ENCODE results near the gene GPC6. TPM values are rescaled to one million over a fixed set of nuclear protein-coding genes. Genes with fewer than 3 reads are reported as not detected.

GPC6 gene
- total and polyA plus RNA-seq, 4 donors = 5.9 to 29.1 (median 18.2) TPM

DNA sequence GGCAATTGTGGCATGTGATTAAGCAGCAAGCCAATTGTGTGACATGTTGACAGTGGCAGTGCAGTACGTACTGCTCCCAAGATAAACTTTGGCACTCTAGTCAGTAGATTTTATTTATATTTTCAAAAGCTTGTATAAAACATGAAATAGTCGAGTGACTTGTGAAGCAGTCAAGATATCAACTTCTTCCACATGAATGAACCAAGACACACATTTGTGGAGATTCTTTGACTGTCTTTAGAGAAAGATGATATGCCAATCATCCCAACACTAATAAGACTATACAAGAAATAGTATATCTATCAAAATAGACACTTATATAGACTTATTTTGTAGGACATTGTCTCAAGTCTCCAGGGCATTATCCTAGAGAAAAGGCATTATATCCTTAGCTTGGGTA lies 714.8 kb downstream of the GPC6 start:
- no peaks in the 10 kb centered on the region for H3K27me3 ChIP-seq (ENCODE audit: control insufficient read depth in 4 of 4, insufficient read depth in 4 of 4, low read length in 3 of 4)
- no peak overlapping the region for H3K27ac ChIP-seq (ENCODE audit: low read depth in 1 of 2, low read length in 2 of 2)
- H3K9ac ChIP-seq (ENCODE audit: low read depth in 1 of 2, low read length in 2 of 2) = no peak overlapping the region
- TF ChIP-seq RAD21 (IDR thresholded peaks at IDR 0.05) = no peak
- no peak for TF ChIP-seq HNF4G (IDR thresholded peaks at IDR 0.05)
- TF ChIP-seq YY1 (IDR thresholded peaks at IDR 0.05) = no peak
- TF ChIP-seq, protein P1, sequence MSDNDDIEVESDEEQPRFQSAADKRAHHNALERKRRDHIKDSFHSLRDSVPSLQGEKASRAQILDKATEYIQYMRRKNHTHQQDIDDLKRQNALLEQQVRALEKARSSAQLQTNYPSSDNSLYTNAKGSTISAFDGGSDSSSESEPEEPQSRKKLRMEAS (IDR thresholded peaks at IDR 0.05) = no peak
- no peak for TF ChIP-seq TAF1 (conservative IDR thresholded peaks at IDR 0.05)
- TF ChIP-seq, protein P2, sequence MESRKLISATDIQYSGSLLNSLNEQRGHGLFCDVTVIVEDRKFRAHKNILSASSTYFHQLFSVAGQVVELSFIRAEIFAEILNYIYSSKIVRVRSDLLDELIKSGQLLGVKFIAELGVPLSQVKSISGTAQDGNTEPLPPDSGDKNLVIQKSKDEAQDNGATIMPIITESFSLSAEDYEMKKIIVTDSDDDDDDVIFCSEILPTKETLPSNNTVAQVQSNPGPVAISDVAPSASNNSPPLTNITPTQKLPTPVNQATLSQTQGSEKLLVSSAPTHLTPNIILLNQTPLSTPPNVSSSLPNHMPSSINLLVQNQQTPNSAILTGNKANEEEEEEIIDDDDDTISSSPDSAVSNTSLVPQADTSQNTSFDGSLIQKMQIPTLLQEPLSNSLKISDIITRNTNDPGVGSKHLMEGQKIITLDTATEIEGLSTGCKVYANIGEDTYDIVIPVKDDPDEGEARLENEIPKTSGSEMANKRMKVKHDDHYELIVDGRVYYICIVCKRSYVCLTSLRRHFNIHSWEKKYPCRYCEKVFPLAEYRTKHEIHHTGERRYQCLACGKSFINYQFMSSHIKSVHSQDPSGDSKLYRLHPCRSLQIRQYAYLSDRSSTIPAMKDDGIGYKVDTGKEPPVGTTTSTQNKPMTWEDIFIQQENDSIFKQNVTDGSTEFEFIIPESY (IDR thresholded peaks at IDR 0.05) = no peak
- TF ChIP-seq SP1 (IDR thresholded peaks at IDR 0.05) = no peak
- TF ChIP-seq, protein P3, sequence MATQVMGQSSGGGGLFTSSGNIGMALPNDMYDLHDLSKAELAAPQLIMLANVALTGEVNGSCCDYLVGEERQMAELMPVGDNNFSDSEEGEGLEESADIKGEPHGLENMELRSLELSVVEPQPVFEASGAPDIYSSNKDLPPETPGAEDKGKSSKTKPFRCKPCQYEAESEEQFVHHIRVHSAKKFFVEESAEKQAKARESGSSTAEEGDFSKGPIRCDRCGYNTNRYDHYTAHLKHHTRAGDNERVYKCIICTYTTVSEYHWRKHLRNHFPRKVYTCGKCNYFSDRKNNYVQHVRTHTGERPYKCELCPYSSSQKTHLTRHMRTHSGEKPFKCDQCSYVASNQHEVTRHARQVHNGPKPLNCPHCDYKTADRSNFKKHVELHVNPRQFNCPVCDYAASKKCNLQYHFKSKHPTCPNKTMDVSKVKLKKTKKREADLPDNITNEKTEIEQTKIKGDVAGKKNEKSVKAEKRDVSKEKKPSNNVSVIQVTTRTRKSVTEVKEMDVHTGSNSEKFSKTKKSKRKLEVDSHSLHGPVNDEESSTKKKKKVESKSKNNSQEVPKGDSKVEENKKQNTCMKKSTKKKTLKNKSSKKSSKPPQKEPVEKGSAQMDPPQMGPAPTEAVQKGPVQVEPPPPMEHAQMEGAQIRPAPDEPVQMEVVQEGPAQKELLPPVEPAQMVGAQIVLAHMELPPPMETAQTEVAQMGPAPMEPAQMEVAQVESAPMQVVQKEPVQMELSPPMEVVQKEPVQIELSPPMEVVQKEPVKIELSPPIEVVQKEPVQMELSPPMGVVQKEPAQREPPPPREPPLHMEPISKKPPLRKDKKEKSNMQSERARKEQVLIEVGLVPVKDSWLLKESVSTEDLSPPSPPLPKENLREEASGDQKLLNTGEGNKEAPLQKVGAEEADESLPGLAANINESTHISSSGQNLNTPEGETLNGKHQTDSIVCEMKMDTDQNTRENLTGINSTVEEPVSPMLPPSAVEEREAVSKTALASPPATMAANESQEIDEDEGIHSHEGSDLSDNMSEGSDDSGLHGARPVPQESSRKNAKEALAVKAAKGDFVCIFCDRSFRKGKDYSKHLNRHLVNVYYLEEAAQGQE (IDR thresholded peaks at IDR 0.05) = no peak
- TF ChIP-seq RXRA (IDR thresholded peaks at IDR 0.05) = no peak
- TF ChIP-seq NR2F2 (IDR thresholded peaks at IDR 0.05) = no peak
- TF ChIP-seq, protein P4, sequence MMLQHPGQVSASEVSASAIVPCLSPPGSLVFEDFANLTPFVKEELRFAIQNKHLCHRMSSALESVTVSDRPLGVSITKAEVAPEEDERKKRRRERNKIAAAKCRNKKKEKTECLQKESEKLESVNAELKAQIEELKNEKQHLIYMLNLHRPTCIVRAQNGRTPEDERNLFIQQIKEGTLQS (IDR thresholded peaks at IDR 0.05) = no peak
- TF ChIP-seq GABPA (IDR thresholded peaks at IDR 0.05 in 1 of 2, conservative IDR thresholded peaks at IDR 0.05 in 1 of 2) = no peak
- TF ChIP-seq, protein P5, sequence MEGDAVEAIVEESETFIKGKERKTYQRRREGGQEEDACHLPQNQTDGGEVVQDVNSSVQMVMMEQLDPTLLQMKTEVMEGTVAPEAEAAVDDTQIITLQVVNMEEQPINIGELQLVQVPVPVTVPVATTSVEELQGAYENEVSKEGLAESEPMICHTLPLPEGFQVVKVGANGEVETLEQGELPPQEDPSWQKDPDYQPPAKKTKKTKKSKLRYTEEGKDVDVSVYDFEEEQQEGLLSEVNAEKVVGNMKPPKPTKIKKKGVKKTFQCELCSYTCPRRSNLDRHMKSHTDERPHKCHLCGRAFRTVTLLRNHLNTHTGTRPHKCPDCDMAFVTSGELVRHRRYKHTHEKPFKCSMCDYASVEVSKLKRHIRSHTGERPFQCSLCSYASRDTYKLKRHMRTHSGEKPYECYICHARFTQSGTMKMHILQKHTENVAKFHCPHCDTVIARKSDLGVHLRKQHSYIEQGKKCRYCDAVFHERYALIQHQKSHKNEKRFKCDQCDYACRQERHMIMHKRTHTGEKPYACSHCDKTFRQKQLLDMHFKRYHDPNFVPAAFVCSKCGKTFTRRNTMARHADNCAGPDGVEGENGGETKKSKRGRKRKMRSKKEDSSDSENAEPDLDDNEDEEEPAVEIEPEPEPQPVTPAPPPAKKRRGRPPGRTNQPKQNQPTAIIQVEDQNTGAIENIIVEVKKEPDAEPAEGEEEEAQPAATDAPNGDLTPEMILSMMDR (IDR thresholded peaks at IDR 0.05; ENCODE audit: low read depth, low read length, missing input control) = no peak
- no peak for TF ChIP-seq EGR1 (IDR thresholded peaks at IDR 0.05; ENCODE audit: low read depth in 2 of 2)
- TF ChIP-seq JUND (IDR thresholded peaks at IDR 0.05) = no peak
- no peak for TF ChIP-seq FOXA2 (IDR thresholded peaks at IDR 0.05)
- TF ChIP-seq FOXA1 (IDR thresholded peaks at IDR 0.05) = no peak
- H3K4me1 ChIP-seq (ENCODE audit: control insufficient read depth in 4 of 4, insufficient read depth in 4 of 4, low read length in 3 of 4) = no peaks in the 10 kb centered on the region
- no peaks in the 10 kb centered on the region for H3K36me3 ChIP-seq (ENCODE audit: control insufficient read depth in 4 of 4, insufficient read depth in 3 of 4, low read depth in 1 of 4, low read length in 3 of 4)
- no peaks in the 10 kb centered on the region for H3K9me3 ChIP-seq (ENCODE audit: control insufficient read depth in 4 of 4, low read length in 3 of 4)
- DNase-seq (ENCODE audit: low spot score) = no peak
- H3K4me3 ChIP-seq (ENCODE audit: low read depth in 1 of 3, low read length in 3 of 3) = no peak overlapping the region
- 71% methylated on average over 2 of the region's 2 CpGs for WGBS

DNA sequence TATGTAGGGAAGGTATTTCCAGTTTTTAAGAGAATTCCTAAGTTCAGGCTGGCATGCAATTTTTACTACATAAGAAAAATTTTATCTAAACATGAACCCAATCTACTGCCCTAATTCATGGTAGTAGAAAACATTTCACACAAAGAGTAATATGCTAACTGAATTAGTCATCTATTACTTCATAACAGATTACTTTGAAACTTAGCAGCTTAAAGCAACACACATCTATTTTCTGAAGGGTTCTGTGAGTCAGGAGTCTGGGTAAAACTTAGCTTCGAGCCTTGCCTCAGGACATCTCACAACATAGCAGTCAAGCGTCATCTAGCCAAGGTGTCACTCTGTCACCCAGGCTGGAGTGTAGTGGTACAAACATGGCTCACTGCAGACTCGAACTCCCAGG lies 715.4 kb downstream of the GPC6 start:
- Histone ChIP-seq H3K27me3 (ENCODE audit: control insufficient read depth in 4 of 4, insufficient read depth in 4 of 4, low read length in 3 of 4) (no peaks in the 10 kb centered on the region), H3K36me3 (ENCODE audit: control insufficient read depth in 4 of 4, insufficient read depth in 3 of 4, low read depth in 1 of 4, low read length in 3 of 4) (no peaks in the 10 kb centered on the region), H3K27ac (ENCODE audit: low read depth in 1 of 2, low read length in 2 of 2) (no peak overlapping the region), H3K9me3 (ENCODE audit: control insufficient read depth in 4 of 4, low read length in 3 of 4) (no peaks in the 10 kb centered on the region), H3K4me1 (ENCODE audit: control insufficient read depth in 4 of 4, insufficient read depth in 4 of 4, low read length in 3 of 4) (no peaks in the 10 kb centered on the region), H3K9ac (ENCODE audit: low read depth in 1 of 2, low read length in 2 of 2) (no peak overlapping the region), H3K4me3 (ENCODE audit: low read depth in 1 of 3, low read length in 3 of 3) (no peak overlapping the region)
- DNase-seq (ENCODE audit: low spot score) = no peak
- WGBS = 93% methylated on average over 3 of the region's 3 CpGs
- TF ChIP-seq, protein P4 (IDR thresholded peaks at IDR 0.05) = no peak

All from liver (tissue), 9 donors.